GM19467 (cell line): ENCODE results near the gene STEAP1B.
"Not testable (repeated sequence)": the region's sequence is repeated elsewhere in the genome, so short reads cannot be mapped to it uniquely, and the experiment has no call there.

Experiments
- ATAC-seq: cut with Tn5 transposase; IDR thresholded peaks from one replicate; pipeline ENCODE4 v1.9.1; 2021; ENCODE audit warnings: mild to moderate bottlenecking, moderate library complexity; ENCODE audit not compliant: unreplicated experiment

STEAP1B gene

DNA sequence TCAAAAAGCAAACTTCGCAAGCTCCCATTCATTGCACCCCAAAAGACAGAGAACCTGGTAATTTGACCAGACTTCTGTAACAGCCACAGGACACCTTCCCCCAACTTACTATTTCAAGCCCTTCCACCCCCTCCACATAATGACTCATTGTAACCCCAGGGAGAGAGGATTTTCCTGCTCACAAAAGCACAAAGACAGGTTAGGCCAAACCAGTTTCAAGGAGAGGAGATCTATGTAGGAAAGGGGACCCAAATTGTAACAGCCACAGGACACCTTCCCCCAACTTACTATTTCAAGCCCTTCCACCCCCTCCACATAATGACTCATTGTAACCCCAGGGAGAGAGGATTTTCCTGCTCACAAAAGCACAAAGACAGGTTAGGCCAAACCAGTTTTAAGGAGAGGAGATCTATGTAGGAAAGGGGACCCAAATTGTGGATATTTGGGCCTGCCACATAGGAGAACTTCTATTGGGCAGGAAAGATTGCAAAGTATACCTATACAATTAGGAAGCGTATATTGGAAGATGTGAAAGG lies 66.8 kb downstream of the STEAP1B start:
- ATAC-seq: not testable (repeated sequence)

DNA sequence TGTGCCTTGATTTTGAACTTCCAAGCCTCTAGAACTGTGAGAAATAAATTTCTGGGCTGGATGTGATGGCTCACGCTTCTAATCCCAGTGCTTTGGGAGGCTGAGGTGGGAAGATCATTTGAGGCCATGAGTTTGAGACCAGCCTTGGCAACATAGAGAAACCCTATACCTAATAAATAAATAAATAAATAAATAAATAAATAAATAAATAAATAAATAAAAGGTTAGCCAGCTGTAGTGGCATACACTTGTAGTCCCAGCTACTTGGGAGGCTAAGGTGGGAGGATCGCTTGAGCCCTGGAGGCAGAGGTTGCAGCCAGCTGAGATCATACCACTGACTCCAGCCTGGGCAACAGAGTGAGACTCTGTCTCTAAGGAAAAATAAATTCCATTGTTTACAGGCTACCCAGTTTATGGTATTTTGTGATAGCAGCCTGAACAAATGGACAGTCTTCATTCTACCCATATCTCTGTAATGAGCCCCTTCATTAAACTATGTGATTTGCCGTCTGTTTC lies 67.7 kb downstream of the STEAP1B start:
- ATAC-seq: no peak

DNA sequence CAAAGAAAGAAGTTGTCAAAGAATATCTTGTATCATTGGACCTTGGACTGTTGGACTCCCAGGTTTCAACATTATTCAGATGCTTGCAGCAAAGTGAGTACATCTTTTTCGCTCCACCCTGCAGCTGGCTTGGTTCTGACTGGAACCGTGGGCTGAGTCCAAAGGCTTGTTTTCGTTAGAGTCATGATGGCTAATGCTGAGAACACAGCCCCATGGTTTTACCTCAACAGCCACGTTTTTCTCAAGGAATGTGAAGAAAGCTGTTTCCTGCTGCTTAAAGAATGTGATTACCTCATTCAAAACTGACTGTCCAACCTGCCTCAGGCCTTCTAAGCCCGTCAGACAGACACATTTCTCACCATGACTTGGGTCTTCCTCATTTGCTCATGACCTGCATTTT lies 69.5 kb downstream of the STEAP1B start:
- no peak for ATAC-seq

DNA sequence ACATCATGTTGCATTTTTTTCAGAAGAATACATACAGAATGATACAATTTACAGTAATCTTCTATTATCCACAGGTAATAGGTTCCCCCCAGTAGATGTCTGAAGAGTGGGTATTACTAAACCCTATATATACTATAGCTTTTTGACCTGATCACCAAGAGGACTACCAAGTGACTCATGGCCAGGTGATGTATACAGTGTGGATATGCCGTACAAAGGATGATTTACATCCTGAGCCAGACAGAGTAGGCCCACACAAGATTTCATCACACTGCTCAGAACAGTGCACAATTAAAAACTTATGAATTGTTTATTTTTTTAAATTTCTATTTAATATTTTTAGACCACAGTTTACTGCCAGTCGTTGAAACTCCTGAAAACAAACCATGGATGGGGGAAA lies 70.6 kb downstream of the STEAP1B start:
- no peak for ATAC-seq

DNA sequence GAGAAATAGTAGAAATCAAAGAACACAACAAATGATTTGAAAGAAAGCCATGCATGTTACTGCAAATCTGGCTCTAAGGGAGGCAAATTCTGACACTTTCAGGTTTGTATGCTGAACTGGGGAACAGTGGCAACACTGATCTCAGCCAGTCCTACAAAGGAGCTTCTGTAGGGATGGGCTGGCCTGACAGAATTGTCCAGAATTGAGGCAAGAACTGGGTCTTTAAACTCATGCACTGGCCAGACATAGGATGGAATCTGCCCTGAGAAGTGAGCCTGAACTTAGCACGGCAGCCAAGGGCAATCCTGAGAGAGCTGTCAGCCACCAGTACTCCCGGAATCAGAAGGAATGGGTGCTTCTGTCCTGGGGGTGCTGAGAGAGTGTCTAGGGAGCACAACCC lies 72.1 kb downstream of the STEAP1B start:
- ATAC-seq: no peak

DNA sequence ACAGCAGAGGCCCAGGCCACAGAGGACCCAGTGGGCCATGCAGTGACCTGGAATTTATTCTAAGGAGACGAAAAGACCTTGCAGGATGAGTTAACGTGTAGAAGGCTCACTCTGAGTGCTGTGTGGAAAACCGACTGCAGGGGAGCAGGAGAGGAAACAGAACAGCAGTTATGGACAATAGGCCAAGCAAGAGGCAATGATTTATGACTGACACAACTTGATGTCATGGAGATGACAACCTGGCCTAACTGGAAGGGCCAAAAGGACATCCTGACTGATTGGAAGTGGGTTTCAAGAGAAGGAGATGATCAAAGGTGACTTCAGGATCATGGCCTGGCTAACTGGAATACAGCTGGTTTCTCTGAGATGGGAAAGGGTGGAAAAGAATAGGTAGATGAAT lies 72.9 kb downstream of the STEAP1B start:
- no peak for ATAC-seq

DNA sequence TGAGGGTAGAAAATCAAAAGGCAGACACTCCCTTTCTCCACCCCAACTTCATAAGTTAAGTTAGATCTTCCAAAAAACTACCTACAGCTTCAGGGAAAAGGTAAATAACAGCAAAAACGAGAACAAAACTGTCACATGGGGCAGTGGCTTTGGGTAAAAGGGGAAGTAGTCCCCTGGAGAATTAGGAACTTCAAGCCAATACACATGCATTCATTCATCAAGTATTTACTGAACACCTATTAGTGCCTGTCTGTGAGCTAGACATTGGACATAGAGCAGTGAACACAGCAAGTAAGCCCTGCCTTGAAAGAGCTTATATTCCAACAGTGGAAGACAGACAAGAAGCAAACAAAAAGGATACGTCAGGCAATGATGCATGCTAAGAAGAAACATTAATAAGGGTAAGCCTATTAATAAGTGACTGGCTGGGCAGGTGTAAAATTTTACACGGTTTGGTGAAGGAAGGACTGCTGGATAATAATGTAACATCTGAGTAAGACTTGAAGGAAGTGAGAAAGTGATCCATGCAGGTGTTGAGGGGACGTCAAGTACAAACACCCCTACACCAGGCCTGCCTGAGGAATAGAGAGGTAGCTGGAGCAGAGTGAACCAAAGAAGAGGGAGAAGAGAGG lies 73.4 kb downstream of the STEAP1B start:
- peak; percentile 50 for ATAC-seq

DNA sequence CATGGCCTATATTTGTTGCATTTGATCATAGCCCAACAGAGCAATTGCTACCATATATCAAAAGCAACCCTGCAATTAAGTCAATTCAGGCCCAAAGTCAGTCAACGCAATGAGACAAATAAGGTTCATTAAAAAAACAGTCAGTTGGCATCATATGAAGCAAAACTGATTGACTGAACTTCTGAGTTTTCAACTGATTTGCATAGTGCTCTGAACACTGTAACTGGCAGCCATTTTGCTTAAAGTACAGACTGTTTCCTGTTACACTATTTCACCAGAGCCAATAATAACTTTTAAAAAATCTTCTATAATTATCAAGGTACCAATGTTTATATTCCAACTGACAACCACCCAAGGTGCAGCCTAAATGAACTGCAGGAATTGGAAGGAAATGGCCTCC lies 74.6 kb downstream of the STEAP1B start:
- no peak for ATAC-seq

DNA sequence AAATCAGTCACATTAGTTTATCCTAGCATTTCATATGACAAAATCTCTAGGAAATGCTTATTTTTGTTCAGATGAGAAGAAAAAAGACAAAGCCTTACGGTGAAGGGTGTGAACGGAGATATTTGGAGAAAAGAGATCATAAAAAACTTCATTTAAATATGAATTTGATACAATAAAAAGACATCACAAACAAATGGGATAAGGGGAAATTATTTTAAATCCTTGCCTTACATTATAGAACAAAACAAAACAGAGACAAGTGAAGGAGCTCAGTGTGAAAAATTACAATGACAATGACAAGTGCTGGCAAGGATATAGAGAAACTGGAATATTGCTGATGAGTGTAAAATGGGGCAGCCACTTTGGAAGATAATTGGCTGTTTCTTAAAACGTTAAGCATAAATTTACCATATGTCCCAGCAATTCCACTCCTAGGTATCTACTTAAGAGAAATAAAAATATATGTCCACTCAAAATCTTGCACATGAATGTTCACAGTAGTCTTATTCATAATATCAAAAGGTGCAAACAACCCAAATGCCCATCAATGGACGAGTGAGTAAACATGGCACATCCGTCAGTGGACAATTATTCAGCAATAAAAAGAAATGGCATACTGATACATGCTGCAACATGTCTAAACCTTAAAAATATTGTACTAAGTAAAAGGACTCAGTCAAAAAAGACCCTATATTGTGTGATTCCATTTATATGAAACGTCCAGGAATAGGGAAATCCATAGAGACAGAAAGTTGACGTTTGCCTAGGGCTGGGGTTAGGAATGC lies 77.0 kb downstream of the STEAP1B start:
- no peak for ATAC-seq

DNA sequence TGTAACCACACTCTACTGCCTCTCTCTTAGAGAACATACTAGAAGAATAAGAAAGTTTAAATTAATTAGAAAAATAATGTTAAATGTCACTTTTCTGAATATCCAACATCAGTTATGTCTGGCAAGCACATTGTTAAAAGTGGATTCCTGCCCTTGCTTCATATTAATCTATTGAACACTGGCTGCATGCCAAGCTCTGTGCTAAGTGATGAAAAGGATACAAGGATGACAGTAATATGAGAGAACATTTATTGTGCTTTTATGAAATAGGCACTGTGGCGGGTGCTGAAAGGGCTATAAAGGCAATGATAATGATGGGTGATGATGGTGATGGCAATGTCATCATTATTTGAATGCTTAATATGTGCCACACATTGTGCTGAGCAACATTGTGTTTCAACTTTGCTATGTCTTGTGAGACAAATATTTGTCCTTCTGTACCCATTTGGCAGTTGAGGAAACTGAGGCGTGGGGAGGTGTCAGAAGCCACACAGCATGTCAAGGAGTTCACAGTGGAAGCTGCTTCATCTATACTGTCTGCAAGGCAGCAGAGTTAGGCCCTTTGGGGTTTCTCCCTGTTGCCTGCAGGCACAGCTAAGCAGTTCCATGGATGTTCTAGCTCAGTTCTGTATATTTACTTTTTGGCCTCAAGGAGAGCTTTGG lies 78.9 kb downstream of the STEAP1B start:
- ATAC-seq: no peak

DNA sequence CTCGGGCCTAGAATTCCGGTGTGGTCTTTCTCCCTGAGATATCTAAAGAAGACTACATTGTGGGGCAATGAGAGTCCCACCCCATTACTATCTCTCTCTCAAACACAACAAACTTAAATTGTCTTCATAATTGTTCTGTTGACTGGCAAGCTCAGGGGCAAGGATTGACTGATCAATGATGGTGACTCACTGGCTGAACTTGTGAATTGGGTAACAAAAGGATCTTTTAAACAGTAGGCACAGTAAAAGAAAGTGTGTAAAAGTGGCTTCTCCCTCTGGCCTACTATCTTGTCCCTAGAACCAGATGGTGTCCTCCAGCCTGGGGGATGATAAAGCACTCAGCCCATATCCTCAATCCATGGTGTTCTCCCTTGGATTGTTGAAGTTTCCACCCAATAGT lies 80.0 kb downstream of the STEAP1B start:
- ATAC-seq: no peak

DNA sequence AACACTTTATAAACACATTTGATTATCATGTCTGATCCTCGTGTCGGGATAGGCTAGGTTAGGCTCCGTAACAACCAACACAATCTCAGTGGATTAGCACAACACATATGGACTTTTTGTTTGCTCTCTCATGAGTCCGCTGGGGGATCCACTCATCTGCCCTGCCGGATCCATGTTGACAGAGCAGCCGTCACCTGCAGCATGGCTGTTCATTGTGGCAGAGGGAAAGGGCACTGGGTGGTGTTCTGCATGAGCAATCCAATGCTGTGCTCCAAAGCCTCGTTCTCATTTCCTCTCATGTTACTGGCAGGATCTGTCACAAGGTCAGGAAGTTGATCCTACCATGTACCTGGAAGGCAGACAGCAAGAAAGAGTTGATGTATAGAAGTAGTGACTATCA lies 80.5 kb downstream of the STEAP1B start:
- no peak for ATAC-seq

DNA sequence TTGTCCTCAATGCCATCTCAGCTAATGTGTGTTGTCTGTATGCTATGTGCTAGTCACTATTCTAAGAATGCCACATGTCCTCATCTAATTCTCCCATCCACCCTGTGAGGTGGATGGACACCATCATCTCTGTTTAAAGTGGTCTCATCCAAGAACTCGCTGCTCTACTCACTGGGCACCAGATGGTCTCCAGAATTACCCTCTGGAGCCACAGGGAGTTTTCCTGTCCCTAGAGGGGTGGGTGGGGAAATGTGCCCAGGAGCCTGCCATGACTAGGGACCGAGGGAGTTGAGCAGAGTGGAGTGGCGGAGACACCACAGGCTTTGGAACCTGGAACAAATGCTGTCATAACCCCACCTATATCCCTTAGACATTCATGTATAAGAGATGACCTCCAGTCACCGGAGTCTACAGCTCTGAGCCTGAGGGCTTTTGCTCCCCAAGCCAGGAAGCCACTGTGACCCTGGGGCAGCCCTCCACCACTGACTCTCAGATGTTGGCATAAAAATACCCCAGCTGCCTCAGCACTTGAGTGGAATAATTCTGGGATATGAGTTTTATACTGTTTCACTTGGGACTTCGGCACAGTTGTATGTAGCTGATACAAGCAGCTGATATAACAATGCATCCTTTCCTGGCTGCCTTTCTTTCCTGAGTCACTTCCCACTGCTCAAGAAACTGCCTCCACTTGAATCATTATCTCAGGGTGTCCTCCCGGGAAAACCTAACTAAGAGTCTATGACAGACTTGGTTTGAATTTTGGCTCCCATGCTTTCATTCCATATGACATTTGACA lies 81.5 kb downstream of the STEAP1B start:
- ATAC-seq: no peak

DNA sequence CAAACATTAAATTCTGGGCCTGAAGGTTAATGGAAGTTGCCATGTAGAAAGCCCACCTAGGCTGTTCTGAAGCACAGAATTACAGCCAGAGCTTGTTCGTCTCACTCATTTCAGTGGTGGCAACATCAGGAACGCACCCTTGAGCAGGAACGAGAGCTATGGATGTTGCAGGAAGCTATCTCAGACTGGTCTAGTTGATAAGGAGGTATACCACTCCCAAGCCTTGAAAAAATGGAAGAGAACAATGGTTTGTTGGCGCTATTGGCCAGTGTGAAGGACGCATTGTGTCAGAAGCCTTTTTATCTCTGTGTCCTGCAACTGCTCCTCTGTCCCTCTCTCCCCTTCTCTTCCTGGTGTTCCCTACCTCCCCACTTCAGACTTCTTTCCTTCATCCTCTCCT lies 82.1 kb downstream of the STEAP1B start:
- no peak for ATAC-seq

DNA sequence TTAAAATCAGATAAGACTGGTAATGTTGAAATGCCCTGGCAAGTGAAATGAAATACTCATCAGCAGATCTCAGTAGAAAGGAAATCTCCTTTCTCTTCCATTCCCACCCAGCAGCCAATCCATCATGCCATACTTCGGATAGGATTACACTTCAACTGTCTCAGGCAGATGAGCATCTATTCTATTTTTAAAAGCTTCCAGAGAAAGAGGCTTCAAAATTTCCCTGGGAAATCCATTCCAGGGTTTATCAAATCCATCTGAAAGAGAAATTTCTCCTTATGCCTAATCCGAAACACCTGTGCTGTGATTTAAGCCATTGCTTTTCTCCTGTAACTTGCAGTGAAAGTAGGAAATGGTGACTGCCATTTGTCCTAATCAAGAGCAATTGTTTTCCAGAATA lies 82.6 kb downstream of the STEAP1B start:
- no peak for ATAC-seq

DNA sequence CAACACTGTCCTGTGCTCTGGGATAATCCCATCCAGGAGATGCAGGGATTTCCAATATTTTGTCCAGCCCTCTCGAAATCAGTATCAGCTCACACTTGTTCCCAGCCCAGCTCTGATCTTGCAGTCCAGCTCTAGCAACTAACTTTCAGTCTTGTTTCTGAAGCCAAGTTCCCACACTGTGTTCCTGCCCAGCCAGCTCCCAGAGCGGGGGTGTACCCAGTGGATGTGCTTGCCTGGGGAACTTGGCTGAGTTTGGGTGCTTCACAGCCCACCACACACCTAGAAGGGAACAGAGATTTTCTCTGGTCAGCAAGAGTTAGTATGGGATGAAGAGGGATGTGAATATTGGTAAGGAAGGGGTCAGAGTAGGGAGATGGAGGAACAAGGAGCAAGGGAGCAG lies 85.6 kb downstream of the STEAP1B start:
- ATAC-seq: no peak

DNA sequence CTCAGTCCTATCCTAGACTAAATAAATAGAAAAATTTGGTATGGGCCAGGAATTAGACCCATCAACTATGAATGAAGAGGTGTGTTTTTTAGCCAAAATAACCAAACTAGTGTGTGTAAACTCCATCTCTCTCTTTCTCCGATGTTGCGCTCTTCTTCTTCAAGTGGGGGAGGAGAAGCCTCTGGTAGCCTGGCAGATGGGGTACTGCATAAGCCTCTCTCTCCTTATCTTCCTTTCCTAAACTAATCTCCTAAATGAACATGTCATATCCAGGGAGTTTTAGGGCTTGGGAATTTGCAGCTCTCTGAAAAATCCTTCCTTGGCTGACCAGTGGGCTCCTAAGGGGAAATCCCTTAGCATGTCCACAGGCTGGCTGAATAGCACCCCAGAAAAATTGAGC lies 86.8 kb downstream of the STEAP1B start:
- ATAC-seq: no peak

DNA sequence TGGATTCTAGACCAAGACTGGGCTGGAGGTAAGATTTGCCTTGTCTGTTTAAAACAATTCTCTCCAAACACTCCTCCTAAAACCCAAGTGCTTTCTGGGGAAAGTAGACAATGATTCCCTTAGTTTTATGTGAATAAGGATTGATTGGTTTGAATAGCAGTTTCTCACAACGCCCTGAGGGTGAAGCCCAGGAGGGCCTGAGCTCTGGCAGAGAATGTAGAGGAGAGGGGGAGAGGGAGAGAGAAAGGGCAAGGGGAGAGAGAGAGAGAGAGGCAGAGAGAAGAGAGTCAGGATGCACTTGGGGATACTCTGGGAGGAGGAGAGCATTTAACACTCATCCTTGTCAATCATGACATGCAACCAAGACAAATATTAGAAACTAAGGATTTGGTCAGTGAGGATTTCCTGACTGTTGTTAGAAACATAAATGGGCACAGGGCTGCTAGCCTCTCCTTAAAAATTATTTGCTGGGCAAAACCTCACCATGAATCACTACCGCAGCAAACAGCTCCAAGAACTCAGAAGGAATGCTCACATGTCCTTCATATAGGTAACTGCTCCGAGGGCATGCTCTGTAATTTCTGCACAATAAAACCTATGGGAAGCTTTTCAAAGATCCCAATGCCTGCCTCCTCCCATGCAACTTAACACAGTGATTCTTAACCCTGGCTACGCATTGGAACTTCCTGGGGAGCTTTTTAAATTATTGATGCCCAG lies 87.9 kb downstream of the STEAP1B start:
- no peak for ATAC-seq

DNA sequence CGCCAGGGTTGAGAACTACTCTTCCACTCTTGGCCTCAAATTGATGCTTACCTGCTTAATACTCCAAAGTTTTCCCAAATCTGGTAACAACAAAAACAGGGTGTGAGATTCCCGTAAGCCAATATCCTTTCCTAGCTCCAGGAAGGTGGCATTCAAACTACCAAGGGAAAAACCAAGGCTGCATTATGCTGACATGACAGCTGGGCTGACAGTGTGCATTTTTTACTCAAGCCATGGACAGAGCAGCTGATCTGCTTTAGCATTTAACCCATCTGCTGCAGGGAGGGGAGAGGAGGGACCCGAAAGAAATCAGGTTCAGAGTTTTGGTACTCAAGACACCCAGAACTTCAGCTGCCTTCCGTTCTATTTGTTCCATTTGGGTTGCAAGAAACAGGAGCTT lies 93.3 kb downstream of the STEAP1B start:
- no peak for ATAC-seq

DNA sequence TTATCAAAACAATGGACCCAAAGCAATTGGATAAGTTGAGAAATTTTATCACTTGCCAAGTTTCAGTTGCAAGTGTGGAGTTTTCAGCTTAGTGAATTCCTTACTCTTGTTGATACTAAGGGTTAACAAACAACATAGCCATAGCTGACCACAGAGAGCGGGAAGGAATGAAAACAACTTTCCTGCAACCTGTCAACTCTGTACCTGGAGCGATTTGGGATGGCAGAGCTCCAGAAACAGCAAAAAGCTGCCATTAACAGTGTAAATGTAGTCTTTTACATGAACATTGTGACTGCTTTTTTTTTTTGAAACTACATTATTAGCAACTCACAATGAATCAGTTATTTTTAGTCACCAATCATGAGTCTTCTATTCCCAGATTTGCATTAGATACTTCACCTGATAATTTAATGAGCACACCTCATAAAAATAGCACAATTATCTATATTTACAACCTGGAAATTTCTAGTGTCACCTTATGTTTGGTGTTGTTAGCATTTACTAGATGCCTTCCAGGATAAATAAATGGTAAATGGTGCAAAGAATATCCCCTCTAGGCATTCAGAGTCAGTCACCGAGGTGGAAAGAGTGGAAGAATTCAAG lies 95.5 kb downstream of the STEAP1B start:
- ATAC-seq: no peak
